Measurements from ENCODE around the gene ZRSR2.

The ZRSR2 gene

DNA sequence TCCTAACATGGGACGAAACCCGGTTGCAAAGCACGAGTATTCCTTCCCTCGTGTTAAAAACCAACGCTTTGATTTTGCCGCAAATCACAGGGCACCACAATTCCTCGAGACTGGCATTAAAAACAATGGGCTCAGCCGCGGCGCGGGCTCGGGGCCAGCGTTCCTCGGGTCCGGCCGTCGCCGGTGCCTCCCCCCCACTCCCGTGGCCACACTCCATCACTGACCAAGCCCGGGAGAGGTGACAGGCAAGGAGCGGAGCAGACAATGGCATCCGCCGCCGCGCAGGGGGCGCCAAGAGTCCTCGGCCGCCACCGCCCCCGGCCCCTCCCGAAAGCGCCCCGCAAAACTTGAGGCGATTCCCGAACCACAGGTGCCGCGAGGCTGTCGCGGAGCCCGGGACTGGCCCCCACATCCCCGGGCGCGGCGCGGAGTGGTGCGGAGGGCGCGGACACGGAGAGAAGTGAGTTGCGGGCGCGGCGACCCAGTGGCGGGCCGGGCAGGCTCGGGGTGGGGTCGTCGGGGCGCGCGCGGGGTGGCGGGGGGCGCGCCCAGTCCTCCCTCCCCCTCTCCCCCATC lies 63.9 kb downstream of the ZRSR2 start:
- TF ChIP-seq EP300 (IDR thresholded peaks at IDR 0.05; ENCODE audit: borderline replicate concordance) = no peak
- no peak for TF ChIP-seq TCF12 (IDR thresholded peaks at IDR 0.05; ENCODE audit: low read depth)
- TF ChIP-seq, protein P1, sequence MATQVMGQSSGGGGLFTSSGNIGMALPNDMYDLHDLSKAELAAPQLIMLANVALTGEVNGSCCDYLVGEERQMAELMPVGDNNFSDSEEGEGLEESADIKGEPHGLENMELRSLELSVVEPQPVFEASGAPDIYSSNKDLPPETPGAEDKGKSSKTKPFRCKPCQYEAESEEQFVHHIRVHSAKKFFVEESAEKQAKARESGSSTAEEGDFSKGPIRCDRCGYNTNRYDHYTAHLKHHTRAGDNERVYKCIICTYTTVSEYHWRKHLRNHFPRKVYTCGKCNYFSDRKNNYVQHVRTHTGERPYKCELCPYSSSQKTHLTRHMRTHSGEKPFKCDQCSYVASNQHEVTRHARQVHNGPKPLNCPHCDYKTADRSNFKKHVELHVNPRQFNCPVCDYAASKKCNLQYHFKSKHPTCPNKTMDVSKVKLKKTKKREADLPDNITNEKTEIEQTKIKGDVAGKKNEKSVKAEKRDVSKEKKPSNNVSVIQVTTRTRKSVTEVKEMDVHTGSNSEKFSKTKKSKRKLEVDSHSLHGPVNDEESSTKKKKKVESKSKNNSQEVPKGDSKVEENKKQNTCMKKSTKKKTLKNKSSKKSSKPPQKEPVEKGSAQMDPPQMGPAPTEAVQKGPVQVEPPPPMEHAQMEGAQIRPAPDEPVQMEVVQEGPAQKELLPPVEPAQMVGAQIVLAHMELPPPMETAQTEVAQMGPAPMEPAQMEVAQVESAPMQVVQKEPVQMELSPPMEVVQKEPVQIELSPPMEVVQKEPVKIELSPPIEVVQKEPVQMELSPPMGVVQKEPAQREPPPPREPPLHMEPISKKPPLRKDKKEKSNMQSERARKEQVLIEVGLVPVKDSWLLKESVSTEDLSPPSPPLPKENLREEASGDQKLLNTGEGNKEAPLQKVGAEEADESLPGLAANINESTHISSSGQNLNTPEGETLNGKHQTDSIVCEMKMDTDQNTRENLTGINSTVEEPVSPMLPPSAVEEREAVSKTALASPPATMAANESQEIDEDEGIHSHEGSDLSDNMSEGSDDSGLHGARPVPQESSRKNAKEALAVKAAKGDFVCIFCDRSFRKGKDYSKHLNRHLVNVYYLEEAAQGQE (IDR thresholded peaks at IDR 0.05; ENCODE audit: low read depth) = no peak
- no peak for TF ChIP-seq FOXM1 (IDR thresholded peaks at IDR 0.05; ENCODE audit: borderline replicate concordance, low read depth)
- TF ChIP-seq, protein P2, sequence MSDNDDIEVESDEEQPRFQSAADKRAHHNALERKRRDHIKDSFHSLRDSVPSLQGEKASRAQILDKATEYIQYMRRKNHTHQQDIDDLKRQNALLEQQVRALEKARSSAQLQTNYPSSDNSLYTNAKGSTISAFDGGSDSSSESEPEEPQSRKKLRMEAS (IDR thresholded peaks at IDR 0.05) = peak; percentile 26
- no peak; the same call in 1 of the 2 replicates for TF ChIP-seq RAD21 (IDR thresholded peaks at IDR 0.05; ENCODE audit: low read depth)
- TF ChIP-seq NFIC (IDR thresholded peaks at IDR 0.05) = no peak
- no peak for TF ChIP-seq TAF1 (IDR thresholded peaks at IDR 0.05; ENCODE audit: low read depth)
- no peak for TF ChIP-seq EGR1 (IDR thresholded peaks at IDR 0.05)
- TF ChIP-seq YY1 (IDR thresholded peaks at IDR 0.05; ENCODE audit: low read depth) = 0 out of 2 replicates have a peak, but pooled peaks have one; percentile 21
- no peak for TF ChIP-seq CREB1 (IDR thresholded peaks at IDR 0.05; ENCODE audit: low read depth)
- peak; percentile 60; the same call in 1 of the 2 replicates for TF ChIP-seq ZBTB7A (IDR thresholded peaks at IDR 0.05; ENCODE audit: low read depth)
- no peak for TF ChIP-seq TEAD4 (IDR thresholded peaks at IDR 0.05)
- TF ChIP-seq, protein P3, sequence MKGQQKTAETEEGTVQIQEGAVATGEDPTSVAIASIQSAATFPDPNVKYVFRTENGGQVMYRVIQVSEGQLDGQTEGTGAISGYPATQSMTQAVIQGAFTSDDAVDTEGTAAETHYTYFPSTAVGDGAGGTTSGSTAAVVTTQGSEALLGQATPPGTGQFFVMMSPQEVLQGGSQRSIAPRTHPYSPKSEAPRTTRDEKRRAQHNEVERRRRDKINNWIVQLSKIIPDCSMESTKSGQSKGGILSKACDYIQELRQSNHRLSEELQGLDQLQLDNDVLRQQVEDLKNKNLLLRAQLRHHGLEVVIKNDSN (IDR thresholded peaks at IDR 0.05) = no peak
- no peak for TF ChIP-seq CEBPB (IDR thresholded peaks at IDR 0.05)

DNA sequence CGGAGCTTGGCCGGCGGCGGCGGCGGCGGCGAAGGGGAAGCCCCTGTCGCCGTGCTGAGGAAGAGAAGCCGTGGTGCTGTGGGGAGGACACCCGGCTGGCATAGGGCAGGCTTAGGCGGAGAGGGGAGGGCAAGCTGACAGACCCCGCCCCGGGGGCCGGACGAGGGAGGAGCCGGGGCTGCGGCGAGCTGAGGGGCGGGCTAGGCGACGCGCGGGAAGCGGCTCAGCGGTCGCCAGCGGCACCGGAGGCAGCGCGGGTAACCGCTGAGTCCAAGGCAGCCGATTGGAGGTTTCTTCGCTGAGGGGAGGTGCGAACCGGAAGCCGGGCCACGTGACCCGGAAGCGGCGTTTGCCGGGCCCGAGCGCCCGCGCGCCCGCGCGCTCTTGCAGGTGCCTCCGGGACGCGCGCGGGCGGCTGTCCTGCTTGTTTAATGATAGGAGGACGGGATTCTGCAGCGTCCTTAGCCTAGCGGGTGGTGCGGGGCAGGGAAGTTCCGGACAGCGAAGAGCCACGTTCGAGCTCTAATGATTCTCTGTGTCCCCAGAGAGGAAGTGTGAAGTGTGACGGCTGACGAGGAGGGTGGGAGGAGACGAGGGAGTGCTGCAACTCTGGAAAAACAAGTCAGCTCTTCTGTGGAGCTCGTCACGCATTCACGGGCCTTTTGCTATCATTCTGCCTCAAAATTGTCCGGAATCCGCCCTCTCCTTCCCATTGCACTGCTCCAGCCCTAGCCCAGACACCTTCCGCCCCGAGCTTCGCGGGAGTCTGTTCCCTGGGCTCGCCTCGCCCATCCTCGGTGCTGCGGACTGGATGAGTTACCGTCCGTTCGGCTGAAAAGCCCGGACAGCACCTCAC lies 64.7 kb downstream of the ZRSR2 start, which contains the start of gene AP1S2:
Gene AP1S2 (minus strand): TSS at position 102 of the 856 bp plus-strand sequence. CDS start 2,289 bp downstream, outside the sequence.
- TF ChIP-seq RAD21 (IDR thresholded peaks at IDR 0.05; ENCODE audit: low read depth) (no peak), TEAD4 (IDR thresholded peaks at IDR 0.05) (no peak), ZBTB7A (IDR thresholded peaks at IDR 0.05; ENCODE audit: low read depth) (0 out of 2 replicates have a peak, but pooled peaks have one; percentile 12), YY1 (IDR thresholded peaks at IDR 0.05; ENCODE audit: low read depth) (no peak), CREB1 (IDR thresholded peaks at IDR 0.05; ENCODE audit: low read depth) (no peak), TCF12 (IDR thresholded peaks at IDR 0.05; ENCODE audit: low read depth) (no peak)
- TF ChIP-seq, protein P3 (IDR thresholded peaks at IDR 0.05) = peak; percentile 93

DNA sequence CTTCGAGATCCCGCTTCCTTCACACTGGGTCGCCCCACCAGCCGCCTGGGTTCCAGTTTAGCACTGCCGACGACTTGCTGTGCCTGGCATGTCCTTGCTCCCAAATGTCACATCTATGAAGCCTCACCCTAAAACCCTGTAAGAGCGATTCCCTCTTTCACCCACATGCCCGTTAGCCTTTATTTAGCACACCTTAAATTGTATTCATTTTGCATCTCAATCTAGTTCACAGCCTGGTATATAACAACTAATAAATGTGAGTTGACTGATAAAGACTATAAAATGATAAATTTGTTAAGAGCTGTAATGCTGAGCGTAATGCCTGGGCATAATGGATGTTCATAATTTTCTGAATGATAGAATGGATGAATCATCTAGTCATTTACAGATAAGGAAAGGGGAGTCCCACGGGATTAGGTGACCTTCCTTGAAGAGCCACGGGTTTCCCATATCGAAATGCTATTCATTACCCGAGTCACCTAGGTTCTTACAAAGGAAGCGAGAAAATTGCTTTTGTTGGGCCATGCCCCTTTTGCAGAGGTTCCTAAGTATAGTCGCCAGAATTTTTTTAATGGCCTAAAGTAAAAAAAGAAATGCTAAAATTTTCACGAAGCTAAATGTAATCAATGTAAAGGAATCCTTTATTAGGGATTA lies 65.4 kb downstream of the ZRSR2 start:
- TF ChIP-seq, protein P3 (IDR thresholded peaks at IDR 0.05) = no peak
- TF ChIP-seq EP300 (IDR thresholded peaks at IDR 0.05; ENCODE audit: borderline replicate concordance) = no peak
- TF ChIP-seq TAF1 (IDR thresholded peaks at IDR 0.05; ENCODE audit: low read depth) = no peak
- TF ChIP-seq, protein P2 (IDR thresholded peaks at IDR 0.05) = no peak
- TF ChIP-seq RAD21 (IDR thresholded peaks at IDR 0.05; ENCODE audit: low read depth) = no peak
- no peak for TF ChIP-seq NFIC (IDR thresholded peaks at IDR 0.05)
- TF ChIP-seq TEAD4 (IDR thresholded peaks at IDR 0.05) = no peak
- no peak for TF ChIP-seq TCF12 (IDR thresholded peaks at IDR 0.05; ENCODE audit: low read depth)
- TF ChIP-seq FOXM1 (IDR thresholded peaks at IDR 0.05; ENCODE audit: borderline replicate concordance, low read depth) = no peak
- TF ChIP-seq ZBTB7A (IDR thresholded peaks at IDR 0.05; ENCODE audit: low read depth) = no peak
- TF ChIP-seq, protein P1 (IDR thresholded peaks at IDR 0.05; ENCODE audit: low read depth) = no peak
- TF ChIP-seq EGR1 (IDR thresholded peaks at IDR 0.05) = no peak
- TF ChIP-seq YY1 (IDR thresholded peaks at IDR 0.05; ENCODE audit: low read depth) = no peak
- no peak for TF ChIP-seq CREB1 (IDR thresholded peaks at IDR 0.05; ENCODE audit: low read depth)
- no peak for TF ChIP-seq CEBPB (IDR thresholded peaks at IDR 0.05)

DNA sequence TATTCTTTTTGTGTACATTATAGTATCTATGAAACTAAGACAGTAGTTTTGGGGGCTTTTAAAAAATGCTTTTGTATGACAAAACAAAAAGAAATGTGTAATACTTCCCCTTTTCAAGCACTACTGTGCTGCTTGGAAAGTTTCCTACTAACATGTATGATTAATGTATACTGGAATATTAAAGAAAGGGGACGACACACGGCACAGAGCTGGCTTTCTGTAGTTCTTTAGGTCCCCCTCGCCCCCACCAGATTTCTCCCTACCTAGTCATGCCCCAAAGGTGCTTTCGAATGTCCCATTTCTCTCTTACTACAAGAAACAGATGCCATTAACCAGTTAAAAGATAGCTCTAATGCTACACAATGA lies 65.9 kb downstream of the ZRSR2 start:
- TF ChIP-seq TEAD4 (IDR thresholded peaks at IDR 0.05) (no peak), ZBTB7A (IDR thresholded peaks at IDR 0.05; ENCODE audit: low read depth) (no peak), CEBPB (IDR thresholded peaks at IDR 0.05) (no peak), FOXM1 (IDR thresholded peaks at IDR 0.05; ENCODE audit: borderline replicate concordance, low read depth) (no peak), EP300 (IDR thresholded peaks at IDR 0.05; ENCODE audit: borderline replicate concordance) (no peak), EGR1 (IDR thresholded peaks at IDR 0.05) (no peak), TAF1 (IDR thresholded peaks at IDR 0.05; ENCODE audit: low read depth) (no peak), TCF12 (IDR thresholded peaks at IDR 0.05; ENCODE audit: low read depth) (no peak)
- TF ChIP-seq, protein P1 (IDR thresholded peaks at IDR 0.05; ENCODE audit: low read depth) = no peak
- TF ChIP-seq, protein P2 (IDR thresholded peaks at IDR 0.05) = no peak
